ENCODE results near the gene CNTNAP2.

Gene CNTNAP2

GRCh38 chr7:146982482-146982881 is 865.9 kb downstream of the CNTNAP2 start:
- H3K9me3 ChIP-seq (ENCODE audit: insufficient read depth, low read depth, low read length): no peaks in the 10 kb centered on the region
- H3K27me3 ChIP-seq (ENCODE audit: insufficient read depth, low read length): no peaks in the 10 kb centered on the region
- H3K4me1 ChIP-seq (ENCODE audit: insufficient read depth, low read length): no peaks in the 10 kb centered on the region
- H3K27ac ChIP-seq (ENCODE audit: low read length): no peak overlapping the region
- H3K4me3 ChIP-seq (ENCODE audit: low read length): no peak overlapping the region
- H3K9ac ChIP-seq (ENCODE audit: low read depth, low read length): no peak overlapping the region
- H3K36me3 ChIP-seq (ENCODE audit: insufficient read depth, low read depth, low read length): no peaks in the 10 kb centered on the region

DNA sequence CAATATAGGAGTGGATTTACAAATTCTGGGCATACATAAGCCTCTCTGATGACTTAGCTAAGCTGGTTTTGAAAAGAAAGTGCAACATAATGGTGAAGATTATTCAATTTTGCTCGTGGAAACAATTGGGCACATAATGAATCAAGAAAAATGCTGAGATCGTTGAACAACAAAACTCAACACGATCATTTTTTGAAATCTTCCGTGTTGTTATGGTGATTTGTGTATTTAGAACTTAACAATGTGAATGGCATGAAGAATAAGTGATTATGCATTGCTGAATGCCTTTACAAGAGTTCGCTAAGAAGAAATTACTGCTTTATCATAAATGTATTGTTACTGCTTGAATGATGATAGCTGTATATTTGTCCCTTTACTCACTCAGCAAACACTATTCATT is 875.0 kb downstream of the CNTNAP2 start:
- Histone ChIP-seq H3K27ac (ENCODE audit: low read length) (no peak overlapping the region), H3K9me3 (ENCODE audit: insufficient read depth, low read depth, low read length) (no peaks in the 10 kb centered on the region), H3K4me1 (ENCODE audit: insufficient read depth, low read length) (no peaks in the 10 kb centered on the region), H3K36me3 (ENCODE audit: insufficient read depth, low read depth, low read length) (no peaks in the 10 kb centered on the region), H3K27me3 (ENCODE audit: insufficient read depth, low read length) (no peaks in the 10 kb centered on the region), H3K4me3 (ENCODE audit: low read length) (no peak overlapping the region), H3K9ac (ENCODE audit: low read depth, low read length) (no peak overlapping the region)

DNA sequence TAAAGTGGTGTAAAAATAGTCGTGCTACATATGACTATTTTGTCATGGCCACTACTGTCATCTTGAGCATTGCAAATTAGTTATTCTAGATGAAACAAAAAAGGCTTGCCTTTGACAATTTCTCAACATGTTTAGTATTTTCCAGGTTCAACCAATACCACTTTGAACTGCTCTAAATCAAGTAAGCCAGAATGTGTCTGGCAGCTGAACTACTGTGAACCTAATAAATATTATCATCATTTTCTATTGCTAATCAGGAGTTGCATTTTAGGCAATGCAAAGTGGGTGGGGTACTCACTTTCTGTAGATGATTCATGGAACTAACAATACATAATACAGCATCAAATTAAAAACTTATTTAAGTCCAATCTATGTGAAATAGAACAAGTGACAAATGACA is 877.2 kb downstream of the CNTNAP2 start:
- no peaks in the 10 kb centered on the region for H3K27me3 ChIP-seq (ENCODE audit: insufficient read depth, low read length)
- no peaks in the 10 kb centered on the region for H3K9me3 ChIP-seq (ENCODE audit: insufficient read depth, low read depth, low read length)
- H3K9ac ChIP-seq (ENCODE audit: low read depth, low read length): no peak overlapping the region
- H3K4me1 ChIP-seq (ENCODE audit: insufficient read depth, low read length): no peaks in the 10 kb centered on the region
- no peaks in the 10 kb centered on the region for H3K36me3 ChIP-seq (ENCODE audit: insufficient read depth, low read depth, low read length)
- no peak overlapping the region for H3K4me3 ChIP-seq (ENCODE audit: low read length)
- H3K27ac ChIP-seq (ENCODE audit: low read length): no peak overlapping the region

- Histone ChIP-seq H3K4me3 (ENCODE audit: low read length) (no peak overlapping the region), H3K27me3 (ENCODE audit: insufficient read depth, low read length) (no peaks in the 10 kb centered on the region), H3K9me3 (ENCODE audit: insufficient read depth, low read depth, low read length) (no peaks in the 10 kb centered on the region), H3K36me3 (ENCODE audit: insufficient read depth, low read depth, low read length) (no peaks in the 10 kb centered on the region), H3K9ac (ENCODE audit: low read depth, low read length) (no peak overlapping the region), H3K4me1 (ENCODE audit: insufficient read depth, low read length) (no peaks in the 10 kb centered on the region), H3K27ac (ENCODE audit: low read length) (no peak overlapping the region)
Measured at GRCh38 chr7:147008530-147008929, 891.9 kb downstream of the CNTNAP2 start.

- no peaks in the 10 kb centered on the region for H3K27me3 ChIP-seq (ENCODE audit: insufficient read depth, low read length)
- no peaks in the 10 kb centered on the region for H3K9me3 ChIP-seq (ENCODE audit: insufficient read depth, low read depth, low read length)
- no peak overlapping the region for H3K27ac ChIP-seq (ENCODE audit: low read length)
- H3K4me1 ChIP-seq (ENCODE audit: insufficient read depth, low read length): no peaks in the 10 kb centered on the region
- H3K36me3 ChIP-seq (ENCODE audit: insufficient read depth, low read depth, low read length): no peaks in the 10 kb centered on the region
- no peak overlapping the region for H3K4me3 ChIP-seq (ENCODE audit: low read length)
- H3K9ac ChIP-seq (ENCODE audit: low read depth, low read length): no peak overlapping the region
Measured at GRCh38 chr7:147012666-147013065, 896.1 kb downstream of the CNTNAP2 start.

- no peak overlapping the region for H3K9ac ChIP-seq (ENCODE audit: low read depth, low read length)
- no peaks in the 10 kb centered on the region for H3K4me1 ChIP-seq (ENCODE audit: insufficient read depth, low read length)
- H3K27ac ChIP-seq (ENCODE audit: low read length): no peak overlapping the region
- no peaks in the 10 kb centered on the region for H3K36me3 ChIP-seq (ENCODE audit: insufficient read depth, low read depth, low read length)
- H3K27me3 ChIP-seq (ENCODE audit: insufficient read depth, low read length): no peaks in the 10 kb centered on the region
- no peaks in the 10 kb centered on the region for H3K9me3 ChIP-seq (ENCODE audit: insufficient read depth, low read depth, low read length)
- H3K4me3 ChIP-seq (ENCODE audit: low read length): no peak overlapping the region
Measured at GRCh38 chr7:147013825-147014224, 897.2 kb downstream of the CNTNAP2 start.

GRCh38 chr7:147014286-147014955 is 897.8 kb downstream of the CNTNAP2 start:
- H3K4me3 ChIP-seq (ENCODE audit: low read length): no peak overlapping the region
- H3K27me3 ChIP-seq (ENCODE audit: insufficient read depth, low read length): no peaks in the 10 kb centered on the region
- H3K9me3 ChIP-seq (ENCODE audit: insufficient read depth, low read depth, low read length): no peaks in the 10 kb centered on the region
- H3K36me3 ChIP-seq (ENCODE audit: insufficient read depth, low read depth, low read length): no peaks in the 10 kb centered on the region
- no peaks in the 10 kb centered on the region for H3K4me1 ChIP-seq (ENCODE audit: insufficient read depth, low read length)
- H3K27ac ChIP-seq (ENCODE audit: low read length): no peak overlapping the region
- H3K9ac ChIP-seq (ENCODE audit: low read depth, low read length): no peak overlapping the region

GRCh38 chr7:147015999-147016398 is 899.4 kb downstream of the CNTNAP2 start:
- no peaks in the 10 kb centered on the region for H3K27me3 ChIP-seq (ENCODE audit: insufficient read depth, low read length)
- no peaks in the 10 kb centered on the region for H3K36me3 ChIP-seq (ENCODE audit: insufficient read depth, low read depth, low read length)
- no peak overlapping the region for H3K9ac ChIP-seq (ENCODE audit: low read depth, low read length)
- H3K4me3 ChIP-seq (ENCODE audit: low read length): no peak overlapping the region
- no peak overlapping the region for H3K27ac ChIP-seq (ENCODE audit: low read length)
- no peaks in the 10 kb centered on the region for H3K9me3 ChIP-seq (ENCODE audit: insufficient read depth, low read depth, low read length)
- H3K4me1 ChIP-seq (ENCODE audit: insufficient read depth, low read length): no peaks in the 10 kb centered on the region

GRCh38 chr7:147022056-147022455 is 905.5 kb downstream of the CNTNAP2 start:
- H3K9me3 ChIP-seq (ENCODE audit: insufficient read depth, low read depth, low read length): no peaks in the 10 kb centered on the region
- no peak overlapping the region for H3K9ac ChIP-seq (ENCODE audit: low read depth, low read length)
- no peaks in the 10 kb centered on the region for H3K4me1 ChIP-seq (ENCODE audit: insufficient read depth, low read length)
- H3K27ac ChIP-seq (ENCODE audit: low read length): no peak overlapping the region
- H3K27me3 ChIP-seq (ENCODE audit: insufficient read depth, low read length): no peaks in the 10 kb centered on the region
- no peaks in the 10 kb centered on the region for H3K36me3 ChIP-seq (ENCODE audit: insufficient read depth, low read depth, low read length)
- no peak overlapping the region for H3K4me3 ChIP-seq (ENCODE audit: low read length)

DNA sequence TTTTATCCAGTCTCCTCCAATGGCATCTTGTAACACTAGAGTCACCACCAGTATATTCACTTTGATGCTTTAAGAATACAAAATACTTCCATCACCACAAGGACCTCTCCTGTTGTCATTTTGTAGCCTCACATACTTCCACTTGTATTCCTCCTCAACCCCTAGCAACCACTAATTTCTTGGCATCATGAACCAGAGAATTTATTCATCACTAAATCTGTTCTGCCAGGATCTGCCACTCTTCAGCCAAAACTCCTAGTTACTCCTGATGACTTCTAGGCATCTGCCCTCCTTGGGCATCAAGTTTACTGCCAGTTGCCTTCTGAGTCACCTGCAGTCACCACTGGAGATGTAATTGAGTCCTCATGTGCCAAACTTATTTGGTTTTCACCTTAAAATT is 906.8 kb downstream of the CNTNAP2 start:
- Histone ChIP-seq H3K9ac (ENCODE audit: low read depth, low read length) (no peak overlapping the region), H3K9me3 (ENCODE audit: insufficient read depth, low read depth, low read length) (no peaks in the 10 kb centered on the region; the same call in 1 of the 2 replicates), H3K36me3 (ENCODE audit: insufficient read depth, low read depth, low read length) (no peaks in the 10 kb centered on the region), H3K4me3 (ENCODE audit: low read length) (no peak overlapping the region), H3K27me3 (ENCODE audit: insufficient read depth, low read length) (no peaks in the 10 kb centered on the region), H3K4me1 (ENCODE audit: insufficient read depth, low read length) (no peaks in the 10 kb centered on the region), H3K27ac (ENCODE audit: low read length) (no peak overlapping the region)

GRCh38 chr7:147029953-147030352 is 913.4 kb downstream of the CNTNAP2 start:
- Histone ChIP-seq H3K9ac (ENCODE audit: low read depth, low read length) (no peak overlapping the region), H3K27me3 (ENCODE audit: insufficient read depth, low read length) (no peaks in the 10 kb centered on the region), H3K4me1 (ENCODE audit: insufficient read depth, low read length) (no peaks in the 10 kb centered on the region), H3K27ac (ENCODE audit: low read length) (no peak overlapping the region), H3K4me3 (ENCODE audit: low read length) (no peak overlapping the region), H3K9me3 (ENCODE audit: insufficient read depth, low read depth, low read length) (no peaks in the 10 kb centered on the region; the same call in 1 of the 2 replicates), H3K36me3 (ENCODE audit: insufficient read depth, low read depth, low read length) (no peaks in the 10 kb centered on the region)

DNA sequence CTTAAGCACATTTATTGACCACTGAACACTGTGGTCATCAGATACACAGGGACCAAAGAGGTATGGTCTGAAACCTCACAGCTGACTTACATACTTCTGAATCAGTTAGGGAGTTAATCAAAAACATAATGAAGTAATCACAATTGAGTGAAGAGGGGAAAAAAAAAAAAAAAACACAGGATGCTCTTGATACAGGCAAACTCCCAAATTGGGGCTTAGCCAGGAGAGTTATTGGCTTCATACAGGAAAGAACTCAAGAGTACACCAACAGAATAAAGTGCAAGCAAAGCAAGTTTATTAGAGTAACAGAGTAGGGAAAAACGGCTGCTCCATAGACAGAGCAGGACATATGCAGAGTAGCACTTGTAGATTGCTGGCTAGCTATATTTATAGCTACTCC is 917.0 kb downstream of the CNTNAP2 start:
- H3K4me1 ChIP-seq (ENCODE audit: insufficient read depth, low read length): no peaks in the 10 kb centered on the region
- H3K9ac ChIP-seq (ENCODE audit: low read depth, low read length): no peak overlapping the region
- H3K27me3 ChIP-seq (ENCODE audit: insufficient read depth, low read length): no peaks in the 10 kb centered on the region
- H3K27ac ChIP-seq (ENCODE audit: low read length): no peak overlapping the region
- H3K36me3 ChIP-seq (ENCODE audit: insufficient read depth, low read depth, low read length): no peaks in the 10 kb centered on the region
- no peaks in the 10 kb centered on the region; the same call in 1 of the 2 replicates for H3K9me3 ChIP-seq (ENCODE audit: insufficient read depth, low read depth, low read length)
- no peak overlapping the region for H3K4me3 ChIP-seq (ENCODE audit: low read length)
